SK-MEL-5 (cell line): ENCODE measurements around the gene NBAS. TPM values are rescaled to one million over a fixed set of nuclear protein-coding genes. Genes with fewer than 3 reads are reported as not detected.
"Not testable (repeated sequence)": the region's sequence is repeated elsewhere in the genome, so short reads cannot be mapped to it uniquely, and the experiment has no call there.

Experiments used
- DNase-seq: peaks from one replicate; pipeline ENCODE4 v3.0.0-alpha.2; 2016; ENCODE audit warnings: low read depth, low spot score
- in situ Hi-C: cut with HindIII; loops from 2 replicates; pipeline ENCODE4 v1.10.0; 2016; ENCODE audit warnings: low sequenced_read_pairs, high pct_unique_total_duplicates, low pct_unique_long_range_greater_than_20kb
- total RNA-seq: library from RNA; depleted of rRNA; stranded (reverse); fragments of >200 nt; shearing (Covaris generic); gene quantifications from 2 replicates; pipeline ENCODE4 v1.2.3, GENCODE V29; 2014

The NBAS gene
- total RNA-seq, 1 experiment from 2014 or later: 59.4 TPM

DNA sequence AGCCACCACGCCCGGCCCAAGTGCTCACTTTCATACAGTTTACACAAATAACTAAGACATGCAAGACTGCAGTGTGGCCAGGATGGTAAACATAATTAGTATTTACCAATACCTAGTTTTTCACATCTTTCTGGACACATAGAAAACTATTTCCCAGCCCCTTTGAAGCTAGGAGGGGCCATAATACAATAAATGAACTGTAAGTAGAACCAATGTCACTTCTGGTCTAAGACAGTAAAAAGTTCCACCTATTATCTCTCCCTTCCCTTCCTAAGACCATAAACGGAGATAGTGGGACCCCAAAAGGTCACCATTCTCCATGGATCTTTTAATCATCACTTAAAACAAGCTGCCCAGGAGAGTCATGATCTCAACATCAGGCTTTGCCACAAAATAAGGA lies 51.0 kb downstream of the NBAS start:
- in situ Hi-C loops: no loop called here
- no peak for DNase-seq

DNA sequence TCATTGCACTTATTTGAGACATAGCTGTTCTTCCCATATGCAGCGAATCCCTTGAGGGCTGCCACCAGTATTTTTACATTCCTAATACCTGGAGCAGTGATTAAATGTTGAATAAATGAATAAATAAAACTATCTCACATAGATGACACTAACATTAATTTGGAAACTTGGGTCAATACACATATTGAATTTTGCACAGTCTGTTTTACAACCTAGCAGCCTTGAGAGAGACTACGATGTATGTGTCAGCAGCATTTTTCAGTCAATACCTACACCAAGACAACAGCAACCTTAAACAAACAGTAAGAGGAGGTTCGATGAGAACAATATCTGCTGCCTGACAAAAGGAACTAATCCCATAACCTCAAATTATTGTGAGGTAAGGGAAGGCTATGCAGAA lies 53.4 kb downstream of the NBAS start:
- DNase-seq: no peak
- in situ Hi-C loops: no loop called here

DNA sequence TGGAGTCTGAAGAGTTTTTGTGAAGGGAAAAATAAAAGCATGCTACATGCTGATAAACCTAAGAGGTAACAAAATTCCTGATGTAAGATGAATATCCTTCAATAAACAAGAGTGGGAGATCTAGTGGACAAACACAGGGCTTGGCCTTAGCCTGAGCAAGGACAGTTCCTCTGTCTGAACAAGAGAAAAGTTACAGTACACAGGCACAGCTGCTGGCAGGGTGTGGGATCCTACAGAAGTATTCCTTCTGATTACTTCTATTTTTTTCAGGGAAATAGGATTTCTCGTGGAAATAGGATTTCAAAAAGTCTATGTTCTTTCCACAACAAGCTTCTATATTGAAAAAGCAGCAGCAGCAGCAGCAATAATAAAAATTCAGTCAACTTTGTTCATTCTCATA lies 54.1 kb downstream of the NBAS start:
- DNase-seq: no peak
- in situ Hi-C loops: no loop called here

DNA sequence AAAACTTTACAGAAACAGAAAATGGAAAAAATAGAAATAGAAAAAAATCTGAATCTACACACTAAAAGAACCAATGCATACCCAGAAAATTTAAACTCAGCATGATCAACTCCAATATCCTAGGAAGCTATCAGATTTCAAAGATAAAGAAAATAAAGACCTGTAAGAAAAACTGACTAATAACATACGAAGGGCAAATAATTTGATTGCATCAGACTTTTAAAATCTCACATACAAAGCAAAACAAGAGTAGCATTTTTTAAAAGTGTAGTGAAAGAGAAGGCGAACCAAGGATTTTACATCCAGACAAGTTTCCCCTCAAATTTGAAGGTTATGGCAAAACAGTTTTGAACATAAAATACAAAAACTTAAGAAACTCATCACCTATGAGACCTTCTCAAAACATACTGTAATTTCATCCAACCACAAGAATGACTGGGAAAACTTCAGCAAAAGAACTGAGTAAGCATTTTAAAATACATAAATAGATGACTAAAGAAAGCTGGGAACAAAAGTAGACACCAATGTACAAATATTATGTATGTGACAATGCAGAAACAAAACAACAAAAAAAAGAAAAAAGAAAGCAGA lies 54.8 kb downstream of the NBAS start:
- in situ Hi-C loops: no loop called here
- no peak for DNase-seq

DNA sequence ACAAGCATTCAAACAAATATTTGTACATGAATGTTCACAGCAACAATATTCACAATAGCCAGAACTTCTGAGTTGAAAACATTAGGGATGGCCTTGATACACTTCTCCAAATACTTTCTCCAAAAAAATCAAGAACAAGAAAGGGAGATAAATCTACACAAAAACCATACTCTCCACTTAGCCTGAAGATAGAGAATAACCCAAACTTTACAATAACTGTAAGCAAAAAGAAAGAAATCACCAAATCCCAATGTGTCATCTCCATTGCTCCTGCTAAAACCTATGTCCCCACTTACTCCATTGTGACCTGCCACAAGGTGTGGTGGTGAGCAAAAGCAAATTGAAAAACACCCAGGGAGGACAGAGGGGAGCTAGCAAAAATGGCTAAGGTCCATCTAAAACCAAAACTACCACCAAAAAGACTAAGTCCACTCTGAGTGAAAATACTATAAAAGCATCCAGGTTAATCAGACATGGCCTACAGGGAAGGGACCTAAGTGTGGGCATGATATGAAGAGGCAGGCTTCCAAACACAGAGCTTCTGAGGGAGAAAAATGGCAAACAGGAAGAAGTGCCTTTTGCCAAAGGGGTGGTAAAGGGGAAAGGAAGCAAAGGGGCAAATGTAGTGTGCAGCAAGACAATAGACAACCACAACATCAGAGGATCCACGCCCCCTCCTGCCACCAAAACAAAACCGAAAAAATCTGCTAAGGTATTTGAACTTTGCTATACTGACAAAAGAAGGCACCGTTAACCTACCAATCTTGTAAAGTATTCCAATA lies 56.1 kb downstream of the NBAS start:
- no peak for DNase-seq
- in situ Hi-C loops: no loop called here

DNA sequence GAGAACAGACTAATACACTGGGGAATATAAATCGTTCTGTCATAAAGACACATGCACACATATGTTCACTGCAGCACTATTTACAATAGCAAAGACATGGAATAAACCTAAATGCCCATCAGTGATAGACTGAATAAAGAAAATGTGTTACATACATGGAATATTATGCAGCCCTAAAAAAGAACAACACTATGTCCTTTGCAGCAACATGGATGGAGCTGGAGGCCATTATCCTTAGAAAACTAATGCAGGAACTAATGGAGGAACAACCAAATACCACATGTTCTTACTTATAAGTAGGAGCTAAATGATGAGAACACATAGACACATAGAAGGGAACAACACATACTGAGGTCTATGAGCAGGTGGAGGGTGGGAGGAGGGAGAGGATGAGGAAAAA lies 61.9 kb downstream of the NBAS start:
- in situ Hi-C loops, DNase-seq: not testable (repeated sequence)

DNA sequence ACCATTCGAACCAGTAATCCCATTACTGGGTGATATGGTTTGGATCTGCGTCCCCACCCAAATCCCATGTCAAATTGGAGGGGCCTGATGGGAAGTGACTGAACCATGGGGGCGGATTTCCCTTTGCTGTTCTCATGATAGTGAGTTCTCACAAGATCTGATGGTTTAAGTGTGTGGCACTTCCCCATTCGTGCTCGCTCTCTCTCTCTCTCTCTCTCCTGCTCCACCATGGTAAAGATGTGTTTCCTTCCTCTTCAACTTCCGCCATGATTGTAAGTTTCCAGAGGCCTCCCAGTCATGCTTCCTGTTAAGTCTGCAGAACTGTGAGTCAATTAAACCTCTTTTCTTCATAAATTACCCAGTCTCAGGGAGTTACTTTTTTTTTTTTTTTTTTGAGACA lies 62.6 kb downstream of the NBAS start:
- in situ Hi-C loops: no loop called here
- DNase-seq: no peak

DNA sequence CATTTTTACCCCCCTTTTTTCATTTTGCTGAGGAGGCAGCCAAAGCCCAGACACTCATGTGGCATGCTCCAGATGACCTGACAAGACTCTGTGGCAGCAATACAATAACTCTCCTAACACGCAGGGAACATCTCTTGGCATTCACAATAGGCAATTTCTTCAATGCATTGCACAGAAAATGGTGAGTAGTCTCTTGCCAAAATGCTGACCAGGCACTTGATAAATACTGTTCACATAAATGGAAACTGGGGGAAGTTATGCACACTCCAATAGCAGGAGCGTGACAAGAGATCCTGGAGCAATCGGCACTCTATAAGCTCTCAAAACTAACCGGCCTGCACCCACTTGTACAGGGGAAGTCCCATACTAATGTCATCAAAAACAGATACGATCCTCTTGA lies 66.3 kb downstream of the NBAS start:
- no peak for DNase-seq
- in situ Hi-C loops: no loop called here

DNA sequence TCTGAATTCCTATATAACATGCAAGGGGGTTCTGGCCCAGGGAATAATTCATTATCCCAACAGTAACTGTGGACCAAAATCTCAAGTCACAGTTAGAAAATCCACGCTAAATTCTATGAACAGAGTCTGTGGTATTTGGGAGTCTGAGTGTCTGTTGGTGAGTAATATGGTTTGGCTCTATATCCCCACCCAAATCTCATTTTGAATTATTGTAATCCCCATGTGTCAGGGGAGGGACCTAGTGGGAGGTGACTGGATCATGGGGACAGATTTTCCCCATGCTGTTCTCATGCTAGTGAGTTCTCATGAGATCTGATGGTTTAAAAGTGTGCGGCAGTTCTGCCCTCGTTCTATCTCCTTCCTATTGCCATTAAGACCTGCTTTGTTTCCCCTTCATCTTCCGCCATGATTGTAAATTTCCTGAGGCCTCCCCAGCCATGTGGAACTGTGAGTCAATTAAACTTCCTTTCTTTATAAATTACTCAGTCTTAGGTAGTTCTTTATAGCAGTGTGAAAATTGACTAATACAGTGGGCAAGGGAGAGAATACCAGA lies 68.3 kb downstream of the NBAS start:
- in situ Hi-C loops: no loop called here
- DNase-seq: no peak

DNA sequence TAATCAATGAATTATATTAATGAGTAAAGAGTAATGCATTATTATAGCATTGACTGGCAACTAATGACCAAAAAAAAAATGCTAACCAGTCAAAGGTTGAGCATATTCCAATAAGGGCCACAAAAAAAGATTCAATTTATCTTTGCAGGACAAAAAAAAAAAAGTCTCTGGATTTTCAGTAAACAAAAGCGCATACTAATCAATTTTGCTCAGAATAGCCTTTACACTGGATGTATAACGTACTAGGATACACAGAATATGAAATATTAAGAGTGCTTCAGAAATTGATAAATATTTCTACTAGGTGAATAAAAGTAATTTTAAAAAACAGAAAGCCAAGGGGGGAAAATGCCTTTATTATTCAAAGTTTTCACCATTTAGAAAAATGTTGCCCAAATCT lies 74.4 kb downstream of the NBAS start:
- in situ Hi-C loops: no loop called here

DNA sequence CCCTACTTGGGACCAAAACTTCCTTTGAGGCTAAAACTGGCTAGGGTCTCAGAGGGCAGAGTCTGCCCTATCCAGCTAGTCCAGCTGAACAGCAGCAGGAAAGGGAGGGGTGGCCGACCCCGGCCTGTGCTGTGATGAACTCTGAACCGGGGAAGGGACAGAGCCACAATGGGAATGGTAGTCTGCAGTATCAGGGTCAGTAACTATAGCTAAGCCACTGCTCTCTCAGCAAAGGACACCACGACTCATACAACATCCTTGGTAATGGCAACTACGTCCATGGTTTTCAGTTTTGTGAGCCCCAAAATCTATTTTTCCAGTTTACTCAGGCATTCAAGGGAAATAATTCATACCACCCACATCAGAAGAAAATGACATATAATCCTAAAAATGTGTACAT lies 75.2 kb downstream of the NBAS start:
- in situ Hi-C loops: no loop called here
- DNase-seq: no peak

More for the DNA sequence above, 74.4 kb downstream of the NBAS start:
- no peak for DNase-seq

DNA sequence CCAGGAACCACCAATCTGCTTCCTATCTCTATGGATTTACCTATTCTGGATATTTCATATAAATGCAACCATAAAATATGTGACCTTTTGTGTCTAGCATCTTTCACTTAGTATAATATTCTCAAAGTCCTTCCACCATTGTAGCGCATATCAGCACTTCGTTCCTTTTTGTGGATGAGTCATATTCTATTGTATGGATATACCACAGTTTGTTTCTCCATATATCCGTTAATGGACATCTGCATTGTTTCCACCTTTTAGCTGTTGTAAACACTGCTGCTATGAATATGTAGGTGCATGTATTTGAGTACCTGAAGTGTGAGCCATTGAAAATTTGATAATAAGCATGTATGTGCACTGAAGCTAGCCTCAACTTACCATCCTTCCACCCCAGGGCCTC lies 80.1 kb downstream of the NBAS start:
- in situ Hi-C loops: no loop called here
- DNase-seq: no peak

DNA sequence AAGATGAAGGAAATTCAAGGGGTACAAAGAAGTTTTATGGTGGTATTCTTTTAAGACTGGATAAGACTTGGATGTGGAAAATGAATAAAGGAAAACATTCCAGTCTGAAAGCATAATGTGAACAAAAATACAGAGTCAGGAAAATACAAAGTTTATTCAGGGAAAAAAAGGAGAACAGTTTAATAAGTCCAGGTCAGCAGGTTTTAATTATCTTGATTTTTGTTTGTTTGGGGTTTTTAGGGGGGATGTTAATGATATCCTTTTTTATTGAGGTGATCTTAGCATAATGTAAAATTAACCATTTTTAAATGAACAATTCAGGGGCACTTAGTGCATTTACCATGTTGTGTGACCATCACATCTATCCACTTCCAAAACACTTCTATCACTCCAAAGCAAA lies 80.6 kb downstream of the NBAS start:
- in situ Hi-C loops: no loop called here
- DNase-seq: no peak

DNA sequence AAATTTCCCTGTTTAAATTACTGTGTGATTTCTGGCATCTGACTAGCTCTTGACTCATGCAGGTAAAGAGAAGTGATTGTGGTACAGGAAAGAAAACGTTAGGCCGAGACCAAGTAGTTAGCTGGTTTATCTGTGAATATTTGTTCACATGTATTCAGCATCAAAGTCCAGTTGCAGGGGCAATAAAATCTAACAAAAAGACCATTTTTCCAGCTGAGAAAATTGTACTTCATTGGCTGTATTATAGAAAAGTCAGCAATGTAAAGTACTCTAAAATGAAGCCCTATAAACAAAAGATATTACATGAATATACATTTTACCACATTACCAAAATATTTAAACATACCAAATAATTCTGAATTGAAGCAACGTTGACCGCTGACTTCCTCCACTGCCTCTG lies 88.3 kb downstream of the NBAS start:
- DNase-seq: no peak
- in situ Hi-C loops: no loop called here

DNA sequence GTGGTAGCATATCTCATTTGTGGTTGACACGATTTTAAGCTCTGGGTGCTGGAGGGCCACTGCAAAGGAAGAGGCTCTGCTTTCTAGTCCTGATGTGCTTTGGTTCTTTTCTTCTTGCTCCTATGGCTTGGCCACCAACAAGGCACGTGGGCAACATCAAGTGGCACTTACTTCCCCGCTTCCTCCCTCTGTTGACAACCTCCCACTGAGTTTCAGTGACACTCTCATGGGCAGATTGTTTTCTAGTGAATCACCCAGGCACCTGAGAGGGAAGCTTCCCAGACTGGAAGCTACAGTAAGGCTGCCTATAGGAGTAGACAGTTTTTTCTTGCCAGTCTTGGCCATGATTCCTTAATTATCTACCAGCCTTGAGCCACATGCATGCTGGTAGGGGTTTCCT lies 89.0 kb downstream of the NBAS start:
- DNase-seq: no peak
- in situ Hi-C loops: no loop called here

DNA sequence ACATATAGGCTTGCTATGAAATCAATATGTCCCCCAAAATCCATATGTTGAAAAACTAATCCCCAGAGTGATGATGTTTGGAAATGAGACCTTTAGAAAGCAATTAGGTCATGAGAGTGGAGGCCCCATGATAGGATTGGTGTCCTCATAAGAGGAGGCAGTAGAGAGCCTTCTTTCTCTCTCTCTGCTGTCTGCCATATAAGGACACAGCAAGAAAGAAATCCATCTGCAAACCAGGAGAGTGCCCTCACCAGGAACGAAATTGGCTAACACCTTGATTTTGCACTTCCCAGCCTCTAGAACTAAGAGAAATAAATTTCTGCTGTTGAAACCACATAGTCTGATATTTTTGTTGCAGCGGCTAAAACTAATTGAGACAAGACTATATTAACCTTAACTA lies 89.5 kb downstream of the NBAS start:
- DNase-seq: peak; percentile 35
- in situ Hi-C loops: no loop called here

DNA sequence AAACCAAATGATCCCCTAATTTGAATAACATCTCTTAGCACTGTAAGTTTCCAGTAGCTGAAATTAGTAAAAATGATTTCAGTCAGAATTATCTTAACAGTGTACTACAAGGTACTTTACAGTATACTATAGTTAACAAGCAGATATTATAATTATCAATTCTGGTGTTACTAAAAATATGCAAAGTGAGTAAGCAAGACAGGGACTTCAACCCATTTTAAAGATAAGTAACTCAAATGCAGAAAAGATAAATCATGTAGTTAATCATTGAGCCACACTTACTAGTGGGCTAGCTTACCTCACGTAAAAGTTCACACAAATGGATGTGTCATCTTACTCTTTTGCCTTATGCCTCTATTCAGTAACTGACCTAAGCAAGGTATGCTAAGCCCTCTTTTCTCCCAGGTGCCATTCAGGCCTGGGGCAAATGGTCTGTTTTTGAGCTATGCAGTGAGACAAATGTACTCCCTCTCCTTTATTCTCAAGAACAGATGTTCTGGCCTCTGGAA lies 101.0 kb downstream of the NBAS start:
- in situ Hi-C loops: no loop called here
- DNase-seq: no peak

DNA sequence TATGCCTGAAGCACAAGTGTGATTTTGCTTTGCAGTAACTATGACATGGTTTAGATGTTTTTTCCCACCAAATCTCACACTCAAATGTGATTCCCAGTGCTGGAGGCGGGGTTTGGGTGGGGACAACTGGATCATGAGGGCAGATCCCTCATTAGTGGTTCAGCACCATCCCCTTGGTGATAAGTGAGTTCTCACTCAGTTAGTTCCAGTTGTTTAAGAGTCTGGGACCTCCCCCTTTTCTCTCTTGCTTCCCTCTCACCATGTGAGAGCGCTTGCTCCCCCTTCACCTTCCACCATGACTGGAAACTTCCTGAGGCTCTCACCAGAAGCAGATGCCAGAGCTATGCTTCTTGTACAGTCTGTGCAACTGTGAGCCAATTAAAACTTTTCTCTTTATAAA lies 102.9 kb downstream of the NBAS start:
- in situ Hi-C loops: no loop called here

DNA sequence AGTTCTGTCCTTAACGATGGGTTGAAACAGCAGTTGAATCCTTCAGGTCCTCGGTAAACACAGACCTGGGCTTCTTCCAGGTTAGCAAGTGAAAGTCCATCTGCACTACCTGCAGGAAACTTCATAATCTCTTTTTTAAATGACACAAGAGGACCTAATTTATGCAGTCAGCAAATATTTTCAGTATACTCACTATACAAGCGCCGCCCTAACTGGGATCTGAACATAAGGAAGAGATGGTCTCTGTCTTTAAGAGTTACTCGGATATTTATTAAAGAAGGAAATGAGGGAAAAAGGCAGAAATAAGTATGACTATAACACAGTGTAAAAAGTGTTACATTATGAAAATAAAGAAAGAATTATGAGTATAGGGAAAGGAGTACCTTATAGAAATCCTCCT lies 103.3 kb downstream of the NBAS start:
- in situ Hi-C loops: no loop called here
- DNase-seq: no peak

More for the DNA sequence above, 102.9 kb downstream of the NBAS start:
- DNase-seq: no peak
